Skeletal muscle tissue (tissue), 4 donors: ENCODE measurements around the gene MAL. TPM values are rescaled to one million over a fixed set of nuclear protein-coding genes. Genes with fewer than 3 reads are reported as not detected.

ENCODE experiments used
- H3K27ac ChIP-seq: one replicate; pipeline ENCODE4 v1.7.0; 2013; ENCODE audit warnings: mild to moderate bottlenecking, low read depth, low read length, inconsistent platforms
- H3K27me3 ChIP-seq, 3 donors: one replicate each; pipeline ENCODE4 v1.7.0; 2013; ENCODE audit warnings: low read length in 3 of 3; ENCODE audit not compliant: control insufficient read depth in 3 of 3, insufficient read depth in 3 of 3
- H3K36me3 ChIP-seq, 3 donors: one replicate each; pipeline ENCODE4 v1.7.0; 2013; ENCODE audit warnings: low read length in 3 of 3; ENCODE audit not compliant: control insufficient read depth in 3 of 3, insufficient read depth in 3 of 3
- H3K4me1 ChIP-seq, 3 donors: one replicate each; pipeline ENCODE4 v1.7.0; 2013; ENCODE audit warnings: low read length in 3 of 3, mild to moderate bottlenecking in 3 of 3; ENCODE audit not compliant: control insufficient read depth in 3 of 3, insufficient read depth in 3 of 3
- H3K4me3 ChIP-seq, 3 donors: one replicate each; pipeline ENCODE4 v1.7.0; 2013; ENCODE audit warnings: low read length in 3 of 3
- H3K9ac ChIP-seq, 3 donors: one replicate each; pipeline ENCODE4 v1.7.0; 2013; ENCODE audit warnings: low read length in 3 of 3, mild to moderate bottlenecking in 3 of 3, moderate library complexity in 2 of 3, low read depth in 1 of 3
- H3K9me3 ChIP-seq, 3 donors: one replicate each; pipeline ENCODE4 v1.7.0; 2013; ENCODE audit warnings: low read length in 3 of 3; ENCODE audit not compliant: control insufficient read depth in 3 of 3
- total RNA-seq: library from RNA; depleted of rRNA; stranded (reverse); fragments of >200 nt; gene quantifications from one replicate; pipeline ENCODE4 v1.2.3, GENCODE V29; 2014
- donor health status: Osteomylitis.

The MAL gene
- total RNA-seq, 1 donor from 2014 or later: 4.2 TPM

DNA sequence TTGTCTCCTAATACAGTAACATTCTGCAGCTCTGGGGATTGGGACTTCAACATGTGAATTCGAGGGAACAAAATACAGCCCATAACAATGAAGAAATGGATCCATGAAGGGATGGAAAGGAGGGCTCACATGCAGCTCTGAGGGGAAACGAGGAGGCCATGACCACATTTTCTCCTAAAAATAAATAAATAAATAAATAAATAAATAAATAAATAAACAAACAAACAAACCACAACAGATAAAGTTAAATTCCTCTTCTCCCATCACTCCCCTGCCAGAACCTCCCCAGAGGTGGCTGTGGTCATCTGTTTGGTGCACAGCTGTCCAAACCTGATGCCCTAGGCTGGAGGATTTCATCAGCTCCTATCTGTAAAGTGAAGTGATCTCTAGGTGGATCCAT is 42.7 kb downstream of the MAL start:
- H3K36me3 ChIP-seq: no peaks in the 10 kb centered on the region
- H3K4me3 ChIP-seq: no peak overlapping the region
- peaks cover 0 to 12% (median 9%) of the 10 kb centered on the region in 3 donors for H3K27me3 ChIP-seq
- H3K9ac ChIP-seq: no peak overlapping the region
- no peaks in the 10 kb centered on the region for H3K4me1 ChIP-seq
- H3K27ac ChIP-seq: no peak overlapping the region
- no peaks in the 10 kb centered on the region for H3K9me3 ChIP-seq

DNA sequence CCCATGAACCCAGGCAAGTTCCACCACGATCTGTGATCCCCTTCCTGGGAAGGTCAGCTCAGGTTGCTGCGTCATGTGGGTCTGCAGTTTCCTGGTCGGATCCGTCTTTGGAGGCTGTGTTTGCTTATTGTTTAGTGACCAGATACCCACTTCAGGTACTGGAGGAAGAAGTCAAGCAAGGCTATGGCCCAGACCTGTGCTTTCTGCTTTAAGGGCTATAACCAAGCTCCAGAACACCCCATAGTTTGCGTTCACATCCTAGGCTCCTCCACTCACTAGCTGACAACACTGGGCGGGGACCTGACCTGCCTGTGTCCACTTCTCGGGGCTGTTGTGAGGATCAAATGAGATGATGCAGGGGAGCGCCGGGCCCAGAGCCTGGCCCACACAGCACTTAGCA is 44.0 kb downstream of the MAL start:
- Histone ChIP-seq H3K9me3 (no peaks in the 10 kb centered on the region), H3K4me3 (no peak overlapping the region), H3K4me1 (no peaks in the 10 kb centered on the region), H3K27me3 (peaks cover 11 to 24% (median 12%) of the 10 kb centered on the region in 3 donors), H3K36me3 (no peaks in the 10 kb centered on the region), H3K27ac (no peak overlapping the region), H3K9ac (no peak overlapping the region)

DNA sequence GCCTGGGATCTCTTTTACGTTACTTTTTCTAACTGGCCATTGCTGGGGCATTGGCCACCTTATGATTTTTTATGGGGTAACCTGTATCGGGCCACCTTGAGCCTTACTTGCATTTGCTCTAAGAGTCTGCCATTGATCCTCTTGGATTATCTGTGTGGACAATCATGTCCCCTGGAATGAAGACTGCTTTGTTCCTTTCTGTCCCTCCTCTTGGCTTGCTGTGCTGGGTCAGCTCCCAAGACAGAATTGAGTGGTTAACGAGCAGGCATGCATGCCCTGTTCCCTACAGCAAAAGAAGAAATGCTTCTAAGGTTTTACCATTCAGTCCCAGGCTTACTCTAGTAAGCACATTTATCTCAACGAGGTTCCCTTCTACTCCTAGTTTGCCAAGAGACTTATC is 46.3 kb downstream of the MAL start:
- Histone ChIP-seq H3K4me1 (peaks cover 4% of the 10 kb centered on the region in 3 donors), H3K4me3 (no peak overlapping the region), H3K9me3 (no peaks in the 10 kb centered on the region), H3K36me3 (no peaks in the 10 kb centered on the region), H3K9ac (no peak overlapping the region), H3K27me3 (peaks cover 22 to 38% (median 31%) of the 10 kb centered on the region in 3 donors), H3K27ac (no peak overlapping the region)

DNA sequence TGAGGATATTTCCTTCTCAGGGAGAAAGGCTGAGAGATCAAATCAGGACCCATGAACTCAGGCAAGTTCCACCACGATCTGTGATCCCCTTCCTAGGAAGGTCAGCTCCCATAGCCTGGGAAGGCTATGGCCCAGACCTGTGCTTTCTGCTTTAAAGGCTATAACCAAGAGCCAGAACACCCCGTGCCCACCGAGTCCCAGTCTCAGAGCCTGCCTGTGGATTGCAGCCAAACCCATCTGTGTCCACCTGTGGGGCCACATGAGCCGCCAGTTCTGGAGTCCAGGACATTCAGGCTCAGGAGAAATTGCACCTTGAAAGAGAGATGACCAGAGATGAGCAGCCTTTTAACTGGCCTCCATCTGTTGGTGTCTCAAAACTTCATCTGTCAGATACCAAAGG is 46.9 kb downstream of the MAL start:
- no peak overlapping the region for H3K27ac ChIP-seq
- no peaks in the 10 kb centered on the region for H3K9me3 ChIP-seq
- no peaks in the 10 kb centered on the region for H3K36me3 ChIP-seq
- H3K9ac ChIP-seq: no peak overlapping the region
- H3K27me3 ChIP-seq: peaks cover 26 to 44% (median 37%) of the 10 kb centered on the region in 3 donors
- no peak overlapping the region for H3K4me3 ChIP-seq
- peaks cover 6 to 8% (median 7%) of the 10 kb centered on the region in 3 donors for H3K4me1 ChIP-seq

DNA sequence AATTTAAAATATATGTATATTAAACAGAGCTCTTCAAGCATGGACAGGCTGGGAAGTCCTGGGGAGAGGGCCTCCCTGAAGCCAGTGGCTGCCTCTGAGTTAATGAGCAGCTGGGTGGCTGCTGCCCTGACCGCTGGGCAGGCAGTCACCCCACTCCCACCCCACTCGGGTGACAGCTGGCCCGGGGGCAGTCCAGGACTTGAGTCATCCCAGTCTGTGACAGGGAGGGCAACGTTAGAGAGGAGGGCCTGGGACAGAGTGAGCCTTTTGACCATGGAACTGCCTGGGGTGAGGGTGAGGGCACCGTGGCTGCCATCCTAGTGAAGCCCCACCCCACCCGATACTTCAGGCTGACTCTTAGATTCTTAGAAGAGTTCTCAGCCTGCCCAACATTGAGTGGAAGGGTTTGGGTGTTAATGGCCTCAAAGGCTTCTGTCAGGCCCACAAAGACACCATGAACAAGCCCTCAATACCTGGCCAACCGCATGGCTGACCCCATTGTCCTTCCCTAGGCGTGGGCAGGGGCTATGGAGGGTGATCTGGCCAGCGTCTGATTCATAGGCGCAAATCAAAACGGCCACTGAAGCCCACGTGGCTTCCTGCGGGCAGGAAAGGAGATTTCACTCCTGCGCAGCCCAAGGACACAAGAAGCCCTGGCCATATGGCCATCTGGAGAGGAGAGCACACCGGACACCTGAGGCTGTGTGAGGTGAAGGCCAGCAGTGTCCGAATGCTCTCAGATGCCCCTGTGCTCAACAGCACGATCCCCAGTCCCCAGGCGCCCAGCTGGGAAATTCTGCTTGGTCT is 48.6 kb downstream of the MAL start:
- H3K9ac ChIP-seq: no peak overlapping the region
- H3K27me3 ChIP-seq: peaks cover 27 to 50% (median 37%) of the 10 kb centered on the region in 3 donors
- H3K4me1 ChIP-seq: peaks cover 6 to 8% (median 8%) of the 10 kb centered on the region in 3 donors
- H3K9me3 ChIP-seq: no peaks in the 10 kb centered on the region
- no peak overlapping the region for H3K4me3 ChIP-seq
- H3K36me3 ChIP-seq: no peaks in the 10 kb centered on the region
- no peak overlapping the region for H3K27ac ChIP-seq

DNA sequence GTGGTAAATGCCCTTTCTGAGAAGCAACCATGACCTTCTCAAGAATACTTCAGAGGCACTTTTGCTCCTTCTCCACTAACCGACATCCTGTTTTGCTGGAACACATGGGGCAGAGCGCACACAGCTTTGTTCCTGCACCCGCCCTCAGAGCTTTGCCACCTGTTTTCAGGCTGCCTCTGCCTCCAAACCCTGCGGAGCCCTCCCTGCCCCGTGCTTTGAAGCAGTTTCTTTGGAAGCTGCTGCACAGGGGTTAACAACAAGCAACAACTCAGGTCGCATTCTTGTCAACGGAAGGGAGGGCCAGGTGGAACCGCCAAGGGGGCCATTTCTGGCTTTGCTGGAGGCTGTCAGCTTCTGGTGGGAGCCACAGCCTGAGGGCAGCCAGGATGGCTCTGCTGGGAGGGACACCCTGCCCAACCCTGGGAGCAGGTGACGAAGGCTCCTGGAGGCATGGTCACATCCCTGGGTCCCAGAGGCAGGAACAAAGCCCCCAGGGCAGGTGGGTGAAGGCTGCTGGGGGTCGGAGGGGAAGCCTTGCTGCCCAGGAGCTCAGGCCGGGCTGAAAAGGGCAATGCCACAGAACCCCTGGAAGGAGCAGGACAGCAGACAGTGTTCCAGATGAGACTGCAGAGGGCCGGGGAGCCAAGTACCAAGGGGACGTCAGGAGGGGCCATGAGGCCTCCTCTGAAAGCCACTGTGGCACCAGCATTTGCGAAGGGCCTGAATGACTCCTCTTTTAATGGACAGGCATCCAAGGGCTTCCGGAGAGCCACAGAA is 49.3 kb downstream of the MAL start:
- no peaks in the 10 kb centered on the region for H3K36me3 ChIP-seq
- H3K27me3 ChIP-seq: peaks cover 30 to 50% (median 37%) of the 10 kb centered on the region in 3 donors
- H3K4me1 ChIP-seq: peaks cover 6 to 8% (median 8%) of the 10 kb centered on the region in 3 donors
- H3K9me3 ChIP-seq: no peaks in the 10 kb centered on the region
- no peak overlapping the region for H3K4me3 ChIP-seq
- no peak overlapping the region for H3K9ac ChIP-seq
- no peak overlapping the region for H3K27ac ChIP-seq

DNA sequence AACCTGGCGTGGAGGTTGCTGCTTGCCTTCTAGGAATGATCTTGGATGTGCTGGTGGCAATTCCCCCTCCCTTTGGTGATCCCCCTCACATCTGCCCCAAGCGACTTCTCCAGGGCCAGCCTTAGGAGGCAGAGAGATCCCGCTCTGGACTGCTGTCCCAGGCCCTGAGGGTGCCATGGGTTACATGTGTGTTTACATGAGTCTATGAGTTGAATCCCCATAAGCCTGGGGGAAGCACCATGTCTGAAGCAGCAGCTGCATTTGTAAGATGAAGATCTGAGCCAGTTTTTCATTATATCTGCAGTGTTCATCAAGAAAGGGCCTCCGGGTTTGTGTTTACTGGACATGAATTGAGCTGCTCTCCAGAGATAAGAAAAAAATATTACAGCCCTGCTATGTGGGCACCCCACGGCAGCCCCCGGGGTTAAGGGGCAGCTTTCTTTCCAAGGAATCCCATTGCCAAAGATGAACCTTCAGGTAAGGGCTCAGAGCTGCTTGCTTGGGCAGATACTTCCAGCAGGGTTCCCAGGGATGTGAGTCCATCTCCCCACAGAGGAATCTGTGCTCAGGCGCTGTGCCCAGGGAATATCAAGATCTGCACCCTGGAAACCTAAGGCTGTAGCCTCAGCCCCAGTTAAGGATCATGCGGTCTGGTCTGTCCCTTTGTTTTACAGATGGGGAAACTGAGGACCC is 50.1 kb downstream of the MAL start:
- peaks cover 30 to 50% (median 37%) of the 10 kb centered on the region in 3 donors for H3K27me3 ChIP-seq
- H3K4me3 ChIP-seq: no peak overlapping the region
- no peaks in the 10 kb centered on the region for H3K9me3 ChIP-seq
- H3K4me1 ChIP-seq: peaks cover 6 to 8% (median 8%) of the 10 kb centered on the region in 3 donors
- H3K9ac ChIP-seq: no peak overlapping the region
- H3K27ac ChIP-seq: no peak overlapping the region
- H3K36me3 ChIP-seq: no peaks in the 10 kb centered on the region

DNA sequence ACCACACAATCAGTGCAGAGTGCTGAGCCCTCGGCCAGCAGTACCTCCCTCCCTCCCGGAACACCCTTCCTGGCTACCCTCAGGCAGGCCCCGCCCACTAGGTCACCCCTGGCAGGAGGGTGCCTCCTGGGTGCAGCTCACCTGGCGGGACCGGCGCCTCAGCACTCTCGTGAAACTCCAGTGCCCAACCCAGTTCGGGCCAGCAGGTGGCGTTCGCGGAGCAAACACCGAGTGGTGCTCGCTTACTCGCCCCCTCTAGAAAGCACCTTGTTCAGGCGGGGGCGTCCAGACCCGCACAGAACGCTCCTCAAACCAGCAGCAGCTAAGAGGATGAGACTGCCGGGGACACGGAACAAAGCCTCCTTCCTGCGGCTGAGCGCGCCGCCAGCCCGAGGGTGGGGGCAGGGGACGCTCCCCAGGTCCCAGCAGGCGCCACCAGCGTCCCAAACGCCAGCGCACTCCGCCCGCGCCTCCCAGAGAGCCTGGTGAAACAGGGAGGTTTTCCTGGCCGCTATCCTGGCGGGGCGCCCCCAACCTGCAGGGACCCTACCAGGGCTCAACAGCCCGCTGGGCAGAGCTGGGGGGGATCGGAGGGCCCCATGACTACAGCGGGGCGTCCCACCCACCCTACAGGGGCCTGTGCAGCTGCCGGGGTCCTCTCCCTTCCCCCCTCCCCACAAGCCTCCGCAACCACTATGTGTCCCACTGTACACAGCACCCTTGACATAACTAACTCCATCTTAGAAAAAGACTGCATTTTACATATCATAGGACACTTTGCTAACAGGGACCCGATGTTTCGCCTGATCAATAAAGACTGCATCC is 51.4 kb downstream of the MAL start:
- H3K27ac ChIP-seq: no peak overlapping the region
- H3K27me3 ChIP-seq: peaks cover 30 to 47% (median 37%) of the 10 kb centered on the region in 3 donors
- peak overlapping the region in 2 of 3 donors; percentile 53 to 64 for H3K9ac ChIP-seq
- H3K4me3 ChIP-seq: peak overlapping the region; percentile 54 to 76 (median 68)
- H3K4me1 ChIP-seq: peaks cover 6 to 8% (median 8%) of the 10 kb centered on the region in 3 donors
- no peaks in the 10 kb centered on the region for H3K36me3 ChIP-seq
- no peaks in the 10 kb centered on the region for H3K9me3 ChIP-seq

DNA sequence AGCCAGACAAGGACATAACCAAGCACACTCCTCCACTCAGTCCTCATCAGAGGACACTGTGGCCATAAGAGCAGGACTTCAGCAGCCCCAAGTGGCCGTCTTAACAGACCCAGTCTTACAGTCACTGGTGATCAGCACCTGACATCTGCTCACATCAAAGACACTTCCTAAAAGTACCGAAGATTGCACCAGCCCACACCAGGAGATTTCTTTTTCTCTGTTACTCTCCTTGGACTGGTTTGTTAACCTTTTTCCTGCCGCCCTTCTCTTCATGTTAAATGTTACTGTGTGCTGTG is 52.0 kb downstream of the MAL start:
- Histone ChIP-seq H3K27ac (no peak overlapping the region), H3K9ac (no peak overlapping the region), H3K4me1 (peaks cover 6 to 8% (median 8%) of the 10 kb centered on the region in 3 donors), H3K27me3 (peaks cover 28 to 41% (median 37%) of the 10 kb centered on the region in 3 donors), H3K36me3 (no peaks in the 10 kb centered on the region), H3K9me3 (no peaks in the 10 kb centered on the region), H3K4me3 (no peak overlapping the region)
